ENCODE measurements around the gene TEDDM1.
"Not testable (repeated sequence)": the region's sequence is repeated elsewhere in the genome, so short reads cannot be mapped to it uniquely, and the experiment has no call there.

TEDDM1 gene

DNA sequence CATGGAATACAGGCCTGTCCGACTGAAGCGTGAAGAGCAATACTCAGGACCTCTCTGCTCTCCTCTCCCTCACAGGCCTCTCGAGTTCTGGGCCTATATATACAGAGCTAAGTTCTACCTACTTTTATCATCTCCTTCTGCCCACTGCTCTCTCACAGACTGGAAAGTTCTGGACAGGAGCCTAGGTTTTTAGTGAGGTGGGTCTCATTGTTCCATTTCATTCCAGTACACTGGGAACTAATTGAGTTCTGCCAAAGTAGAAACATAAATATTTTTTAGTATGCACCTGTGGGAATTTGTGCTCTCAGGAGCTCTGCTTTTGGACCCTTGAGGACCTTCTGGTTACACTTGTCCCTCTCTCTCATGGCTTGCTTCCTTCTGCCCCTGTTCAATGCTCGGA is at the start of gene TEDDM1:
TEDDM1 (minus strand) TSS at position 101 of the 400 bp plus-strand sequence. CDS start 182 bp downstream, outside the sequence.
- DNase-seq (ENCODE audit: low read depth, low spot score): no peak

- DNase-seq (ENCODE audit: low read depth, low spot score): no peak
Measured at GRCh38 chr1:182450087-182450486, 49.6 kb upstream of the TEDDM1 start, which contains the start of gene RGSL1. Gene RGSL1, plus strand, starts transcription at chr1:182450146. Its CDS starts 20 bp downstream, at chr1:182450166.

- DNase-seq (ENCODE audit: low read depth, low spot score): no peak
Measured at GRCh38 chr1:182447660-182448059, 47.2 kb upstream of the TEDDM1 start.

DNA sequence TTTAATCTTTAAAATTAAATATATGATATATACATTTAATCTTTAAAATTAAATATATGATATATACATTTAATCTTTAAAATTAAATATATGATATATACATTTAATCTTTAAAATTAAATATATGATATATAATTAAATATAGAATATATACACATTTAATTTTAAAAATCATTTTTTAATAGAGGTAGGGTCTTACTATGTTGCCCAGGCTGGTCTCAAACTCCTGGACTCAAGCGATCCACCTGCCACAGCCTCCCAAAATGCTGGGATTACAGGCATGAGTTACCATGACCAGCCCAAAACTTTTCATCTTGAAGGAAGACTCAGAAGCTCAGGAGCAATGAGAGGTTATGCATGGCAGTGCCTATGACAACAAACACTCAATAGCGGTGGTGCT is 46.7 kb upstream of the TEDDM1 start:
- not testable (repeated sequence) for DNase-seq (ENCODE audit: low read depth, low spot score)

- DNase-seq (ENCODE audit: low read depth, low spot score): peak; percentile 49
Measured at GRCh38 chr1:182446033-182446669, 45.7 kb upstream of the TEDDM1 start.

GRCh38 chr1:182444497-182444896 is 44.0 kb upstream of the TEDDM1 start:
- no peak for DNase-seq (ENCODE audit: low read depth, low spot score)

GRCh38 chr1:182442333-182442732 is 41.9 kb upstream of the TEDDM1 start:
- DNase-seq (ENCODE audit: low read depth, low spot score): no peak

DNA sequence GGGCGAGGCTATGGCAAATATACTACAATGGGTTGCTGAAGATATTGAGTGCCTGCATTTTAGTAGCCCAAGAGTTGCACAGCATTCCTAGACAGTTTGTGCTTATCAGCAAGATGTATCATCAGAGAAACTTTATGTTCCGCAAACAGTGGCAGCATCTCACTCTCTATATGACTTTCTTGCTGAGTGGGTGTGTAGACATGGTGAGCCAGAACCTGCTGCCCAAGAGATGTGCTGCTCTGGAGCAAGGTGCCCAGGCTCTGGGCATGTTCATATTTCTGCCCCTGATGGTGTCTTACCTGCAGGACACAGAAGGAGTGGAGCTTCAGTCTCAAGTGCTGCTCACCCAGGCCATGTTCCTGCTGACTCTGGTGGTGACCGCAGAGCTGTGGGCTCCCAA is 41.3 kb upstream of the TEDDM1 start:
- no peak for DNase-seq (ENCODE audit: low read depth, low spot score)

- no peak for DNase-seq (ENCODE audit: low read depth, low spot score)
Measured at GRCh38 chr1:182438326-182438725, 37.9 kb upstream of the TEDDM1 start.

DNA sequence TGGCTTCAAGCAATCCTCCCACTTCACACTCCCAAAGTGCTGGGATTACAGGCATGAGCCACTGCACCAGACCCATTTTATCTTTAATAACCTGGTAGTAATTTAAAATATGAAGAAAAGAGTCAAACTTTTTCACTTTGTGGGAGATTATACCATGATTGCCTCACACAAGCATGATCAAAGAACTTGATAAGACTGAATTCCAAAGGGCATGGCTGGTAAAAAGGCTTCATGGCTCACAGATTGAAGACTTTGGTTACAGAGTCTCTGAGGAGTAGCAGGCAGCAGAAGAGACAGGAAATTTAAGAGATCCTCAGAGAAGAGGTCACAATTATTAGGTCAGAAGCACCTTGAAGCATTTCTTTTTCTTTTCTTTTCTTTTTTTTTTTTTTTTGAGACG is 33.1 kb upstream of the TEDDM1 start:
- no peak for DNase-seq (ENCODE audit: low read depth, low spot score)

- no peak for DNase-seq (ENCODE audit: low read depth, low spot score)
Measured at GRCh38 chr1:182431278-182431677, 30.8 kb upstream of the TEDDM1 start.

DNA sequence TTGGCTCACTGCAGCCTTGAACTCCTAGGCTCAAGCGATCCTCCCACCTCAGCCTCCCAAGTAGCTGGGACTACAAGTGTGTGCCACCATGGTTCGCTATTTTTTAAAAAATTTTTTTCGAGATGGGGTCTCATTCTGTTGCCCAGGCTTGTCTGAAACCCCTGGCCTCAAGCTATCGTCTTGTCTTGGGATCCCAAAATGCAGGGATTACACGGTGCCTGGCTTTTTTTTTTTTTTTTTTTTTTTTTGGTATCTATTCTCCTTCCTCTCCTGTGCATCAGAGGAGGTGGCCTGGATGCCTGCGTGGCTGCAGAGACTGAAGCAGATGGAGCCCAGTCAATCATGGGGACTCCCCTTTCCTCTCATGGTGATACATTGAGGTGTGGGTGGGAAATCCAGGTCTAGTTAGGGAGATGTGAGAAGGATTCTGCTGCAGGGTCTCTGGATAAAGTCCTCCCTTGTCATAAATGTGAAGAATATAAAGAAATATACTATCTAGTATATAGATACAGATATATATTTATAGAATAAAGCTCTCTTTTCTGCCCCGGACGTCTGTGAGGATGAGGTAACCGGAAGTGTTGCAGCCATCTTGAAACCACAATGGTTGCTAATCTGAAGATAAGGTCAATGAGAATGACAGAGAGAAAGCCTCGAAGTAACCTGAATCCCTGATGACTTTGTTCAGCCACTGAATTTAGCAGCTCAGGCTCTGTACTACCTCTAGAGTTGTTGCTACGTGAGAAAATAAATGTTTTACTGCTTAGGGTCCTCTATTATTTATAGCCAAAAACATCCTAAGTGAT is 30.0 kb upstream of the TEDDM1 start:
- DNase-seq (ENCODE audit: low read depth, low spot score): no peak

DNA sequence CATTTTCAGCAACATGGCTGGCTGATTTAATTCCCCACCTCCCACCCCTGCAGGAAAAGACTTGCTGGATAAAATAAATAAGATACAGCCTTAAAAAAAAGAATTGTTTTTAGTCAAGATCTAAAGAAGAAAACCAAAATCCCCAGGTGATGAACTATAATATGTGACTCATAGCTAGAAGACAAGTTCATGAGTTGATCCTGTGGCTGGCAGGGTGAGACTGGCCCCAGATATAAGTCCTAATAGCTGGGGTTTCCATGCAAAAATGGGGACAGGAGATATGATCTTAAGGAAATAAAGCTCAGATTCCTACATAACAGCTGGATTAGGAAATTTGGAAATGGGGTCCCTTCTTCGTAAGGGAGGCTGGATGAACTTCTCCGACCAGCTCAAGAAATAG is 27.6 kb upstream of the TEDDM1 start:
- DNase-seq (ENCODE audit: low read depth, low spot score): no peak

- no peak for DNase-seq (ENCODE audit: low read depth, low spot score)
Measured at GRCh38 chr1:182426442-182427430, 26.3 kb upstream of the TEDDM1 start.

GRCh38 chr1:182415789-182416188 is 15.3 kb upstream of the TEDDM1 start:
- DNase-seq (ENCODE audit: low read depth, low spot score): no peak

DNA sequence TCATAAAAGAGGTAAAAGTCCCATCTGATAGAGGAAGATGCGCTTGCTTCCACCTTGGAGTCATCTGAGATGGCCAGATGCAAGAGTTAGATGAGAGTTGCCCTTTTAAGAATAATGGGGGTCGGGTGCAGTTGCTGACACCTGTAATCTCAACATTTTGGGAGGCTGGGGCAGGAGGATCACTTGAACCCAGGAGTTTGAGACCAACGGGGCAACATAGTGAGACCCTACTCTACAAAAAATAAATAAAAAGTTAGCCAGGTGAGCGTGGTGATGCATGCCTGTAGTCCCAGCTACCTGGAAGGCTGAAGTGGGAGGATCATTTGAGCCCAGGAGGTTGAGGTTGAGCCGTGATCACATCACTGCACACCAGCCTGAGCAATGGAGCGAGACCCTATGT is 13.5 kb upstream of the TEDDM1 start:
- DNase-seq (ENCODE audit: low read depth, low spot score): no peak

GRCh38 chr1:182413486-182413885 is 13.0 kb upstream of the TEDDM1 start:
- DNase-seq (ENCODE audit: low read depth, low spot score): no peak

DNA sequence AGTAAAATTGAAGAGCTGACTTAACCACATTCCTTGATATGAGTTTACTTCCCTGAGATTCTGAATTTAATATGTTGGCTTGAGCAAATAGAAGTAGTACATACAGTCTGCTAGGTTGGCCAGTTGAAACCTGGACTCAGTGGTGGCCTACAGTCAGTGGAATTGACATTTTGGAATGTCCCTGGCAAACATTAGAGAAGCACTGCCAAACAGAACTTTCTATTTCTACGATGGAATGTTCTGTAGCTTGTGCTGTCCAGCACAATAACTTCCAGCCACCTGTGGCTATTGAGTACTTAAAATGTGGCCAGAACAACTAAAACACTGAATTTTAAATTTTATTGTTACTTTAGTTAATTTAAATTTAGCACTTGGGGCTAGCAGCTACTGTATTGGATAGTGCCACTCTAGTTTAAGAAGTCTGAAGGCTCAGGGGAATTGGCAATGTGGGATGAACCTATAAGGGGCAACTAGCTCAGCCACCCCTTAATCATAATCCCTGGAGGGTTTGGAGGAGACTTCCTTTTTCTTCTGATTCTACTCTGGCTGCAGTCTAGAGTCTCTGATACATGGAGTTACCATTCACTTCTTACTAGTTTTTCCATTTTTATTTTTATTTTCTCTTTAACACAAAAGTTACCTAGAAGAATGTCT is 10.3 kb upstream of the TEDDM1 start:
- DNase-seq (ENCODE audit: low read depth, low spot score): no peak

- no peak for DNase-seq (ENCODE audit: low read depth, low spot score)
Measured at GRCh38 chr1:182410138-182410537, 9.7 kb upstream of the TEDDM1 start.

DNA sequence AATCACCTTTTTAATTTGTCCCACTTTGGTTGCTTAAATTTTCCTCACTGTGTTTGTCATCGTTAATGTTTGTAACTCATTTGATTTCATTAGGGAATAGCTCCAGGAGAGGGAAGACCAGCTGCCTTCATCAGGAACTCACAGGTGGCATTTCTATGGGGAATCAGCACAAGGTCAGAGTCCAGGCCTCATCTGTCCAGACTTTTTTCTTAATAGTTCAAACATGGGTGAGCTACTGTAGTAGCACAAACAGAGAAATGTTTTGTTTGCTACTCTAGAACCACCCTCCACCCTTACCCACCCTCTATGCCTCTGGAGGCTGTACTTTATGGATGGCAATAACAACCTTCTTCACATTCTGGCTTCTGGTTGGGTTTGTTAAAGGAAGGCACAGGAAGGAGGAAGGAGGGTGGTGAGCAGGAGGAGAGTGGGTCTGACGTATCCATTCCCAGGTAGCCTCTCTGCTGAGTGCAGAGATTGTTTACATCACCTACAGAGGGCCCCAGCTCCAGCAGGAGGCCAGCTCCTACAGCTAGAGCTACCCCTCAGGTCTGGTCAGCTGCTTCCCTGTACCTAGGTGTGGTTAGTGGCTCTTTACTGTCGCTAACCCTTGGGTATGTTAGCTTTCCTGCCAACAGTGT is 8.1 kb upstream of the TEDDM1 start:
- DNase-seq (ENCODE audit: low read depth, low spot score): no peak

- DNase-seq (ENCODE audit: low read depth, low spot score): no peak
Measured at GRCh38 chr1:182407724-182408123, 7.3 kb upstream of the TEDDM1 start.

Measured in ELF-1 (cell line).